ENCODE results near the gene GNPTAB.
A peak's percentile ranks its signal among the peaks of the same experiment; 100 is the strongest.
"Not testable (repeated sequence)": the region's sequence is repeated elsewhere in the genome, so short reads cannot be mapped to it uniquely, and the experiment has no call there.

GNPTAB gene

GRCh38 chr12:101850199-101850598 is 19.4 kb upstream of the GNPTAB start:
- no peak for DNase-seq

- DNase-seq, result no peak
Measured at GRCh38 chr12:101847325-101847724, 16.6 kb upstream of the GNPTAB start.

- DNase-seq, result no peak
Measured at GRCh38 chr12:101845137-101845711, 14.5 kb upstream of the GNPTAB start.

GRCh38 chr12:101841069-101841468 is 10.3 kb upstream of the GNPTAB start:
- no peak for DNase-seq

DNA sequence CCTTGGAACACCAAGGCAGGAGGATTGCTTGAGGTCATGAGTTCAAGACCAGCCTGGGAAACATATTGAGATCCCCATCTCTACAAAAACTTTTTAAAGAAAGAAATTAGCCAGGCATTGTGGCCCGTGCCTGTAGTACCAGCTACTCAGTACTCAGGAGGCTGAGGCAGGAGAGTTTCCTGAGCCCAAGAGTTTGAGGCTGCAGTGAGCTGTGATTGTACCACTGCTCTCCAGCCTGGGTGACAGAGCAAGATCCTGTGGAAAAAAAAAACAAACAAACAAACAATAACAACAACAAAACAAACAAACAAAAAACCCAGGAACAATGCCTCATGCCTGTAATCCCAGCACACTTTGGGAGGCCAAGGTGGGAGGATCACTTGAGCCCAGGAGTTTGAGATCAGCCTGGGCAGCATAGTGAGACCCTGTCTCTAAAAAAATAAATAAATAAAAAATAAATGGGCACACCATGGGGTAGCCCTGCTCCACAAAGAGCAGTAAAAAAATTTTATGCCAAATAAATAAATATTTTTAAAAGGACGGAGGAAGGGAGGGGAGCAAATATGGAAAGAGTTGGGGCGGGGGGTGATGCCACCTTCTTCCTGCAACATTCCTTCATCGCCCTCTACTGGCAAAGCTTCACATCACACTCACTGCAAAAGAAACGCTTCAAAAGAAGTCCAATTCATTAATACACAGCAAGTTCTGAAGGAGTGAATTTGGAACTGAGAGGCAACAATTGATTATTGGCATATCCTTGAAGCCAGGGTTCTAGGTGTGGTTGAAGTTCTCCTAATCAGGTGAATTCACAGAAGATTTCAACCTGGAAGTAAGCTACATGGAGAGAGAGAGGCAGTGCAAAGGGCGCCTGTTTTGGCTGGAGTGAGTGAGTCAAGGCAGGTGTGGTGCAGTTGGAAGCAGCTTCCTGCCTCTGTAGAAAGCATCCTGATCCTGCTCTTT is 8.8 kb upstream of the GNPTAB start:
- DNase-seq, result no peak

- DNase-seq, result no peak
Measured at GRCh38 chr12:101838628-101839323, 8.0 kb upstream of the GNPTAB start.

DNA sequence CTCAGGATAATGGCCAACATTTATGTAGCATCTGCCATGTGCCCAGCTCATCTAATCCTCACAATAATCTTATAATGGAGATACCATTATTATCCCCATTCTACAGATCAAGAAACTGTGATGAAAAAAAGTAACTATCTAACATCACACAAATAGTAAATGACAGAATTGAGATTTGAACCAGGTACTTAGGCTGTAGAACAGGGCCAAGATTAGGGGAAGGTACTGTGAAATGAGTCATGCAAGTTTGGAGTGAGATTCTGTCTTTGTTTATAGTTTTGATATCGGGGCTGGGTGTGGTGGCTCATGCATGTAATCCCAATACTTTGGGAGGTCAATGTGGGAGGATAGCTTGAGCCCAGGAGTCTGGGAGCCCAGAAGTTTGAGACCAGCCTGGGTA is 1.3 kb upstream of the GNPTAB start:
- DNase-seq, result no peak

GRCh38 chr12:101829639-101830366 is 956 bp downstream of the GNPTAB start:
- no peak for DNase-seq

DNA sequence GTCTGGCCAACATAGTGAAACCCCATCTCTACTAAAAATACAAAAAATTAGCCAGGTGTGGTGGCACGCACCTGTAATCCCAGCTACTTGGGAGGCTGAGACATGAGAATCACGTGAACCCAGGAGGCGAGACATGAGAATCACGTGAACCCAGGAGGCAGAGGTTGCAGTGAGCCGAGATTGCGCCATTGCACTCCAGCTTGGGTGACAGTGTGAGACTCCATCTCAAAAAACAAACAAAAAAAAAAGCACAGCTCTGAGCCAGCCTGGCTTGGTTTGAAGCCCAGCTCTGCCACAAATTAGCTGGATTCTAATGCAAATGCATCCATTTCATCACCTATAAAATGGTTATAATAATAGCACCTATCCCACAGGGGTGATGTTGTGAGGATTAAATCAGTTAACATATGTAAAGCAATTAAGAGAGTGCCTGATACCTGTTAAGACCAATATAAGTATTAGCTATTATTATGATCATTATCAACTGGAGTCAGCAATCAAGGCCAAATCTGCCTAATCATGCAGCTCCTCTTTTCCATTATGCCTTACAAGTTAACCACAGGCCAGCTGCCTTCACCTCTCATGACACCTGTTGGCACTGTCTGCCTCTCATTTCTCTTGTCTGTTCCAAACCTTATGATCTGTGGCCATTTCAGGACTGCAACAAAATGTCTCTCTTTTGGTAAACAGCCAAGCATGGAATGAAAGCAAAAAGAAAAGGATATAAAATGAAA is 2.1 kb downstream of the GNPTAB start:
- DNase-seq, result no peak

- DNase-seq, result no peak
Measured at GRCh38 chr12:101826766-101827368, 3.9 kb downstream of the GNPTAB start.

DNA sequence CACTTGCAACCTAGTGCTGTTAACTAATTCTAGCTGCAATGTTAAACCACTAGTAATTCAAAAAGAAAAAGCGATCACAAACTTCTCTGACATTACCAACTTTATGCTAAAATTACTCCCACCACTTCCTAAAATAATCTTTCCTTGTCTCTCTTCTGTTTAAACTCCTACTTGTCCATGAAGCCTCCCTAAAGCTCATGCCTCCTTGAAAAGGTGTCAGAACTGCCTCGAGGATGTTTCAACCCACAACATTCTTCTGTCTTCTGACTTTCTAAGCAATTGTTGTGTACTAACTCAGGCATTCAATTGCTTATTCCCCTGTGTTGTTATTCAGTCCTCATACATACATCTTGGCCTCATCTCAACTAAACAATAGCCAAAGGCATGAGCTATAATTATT is 5.9 kb downstream of the GNPTAB start:
- DNase-seq, result no peak

DNA sequence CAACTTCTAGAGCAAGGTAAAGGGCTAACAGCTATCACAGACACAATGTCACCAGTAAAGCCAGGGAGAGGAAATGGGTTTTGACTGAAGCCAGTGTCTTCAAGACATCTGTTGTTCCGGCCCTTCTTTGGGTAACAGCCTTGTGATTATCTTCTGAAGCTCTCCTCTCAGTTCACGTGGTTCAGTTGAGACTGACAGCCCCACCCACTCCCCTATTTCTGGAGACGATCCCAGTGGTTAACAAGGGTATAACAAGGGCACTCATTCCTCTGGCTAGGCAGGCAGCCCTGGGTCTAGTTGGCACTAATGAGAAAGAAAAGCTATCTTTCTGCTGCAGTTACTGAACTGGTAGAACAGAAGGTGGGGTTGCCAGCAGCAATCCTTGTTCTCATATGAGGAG is 6.9 kb downstream of the GNPTAB start:
- DNase-seq, result peak; percentile 26

DNA sequence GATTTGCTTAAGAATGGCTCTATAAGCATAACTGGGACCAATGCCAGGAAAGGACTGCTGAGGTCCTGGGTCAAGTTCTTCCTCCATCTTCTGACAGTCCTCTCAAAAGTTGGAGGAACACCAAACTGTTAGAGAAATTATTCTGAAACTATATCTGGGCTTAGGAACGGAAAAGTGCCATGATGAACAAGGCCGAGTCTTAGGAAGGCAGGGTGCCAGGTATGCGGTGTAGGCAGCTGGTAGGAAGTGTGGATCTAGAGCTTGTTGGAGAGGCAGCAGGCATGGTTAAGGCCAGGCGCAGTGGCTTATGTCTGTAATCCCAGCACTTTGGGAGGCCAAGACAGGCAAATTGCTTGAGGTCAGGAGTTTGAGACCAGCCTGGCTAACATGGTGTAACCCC is 7.7 kb downstream of the GNPTAB start:
- no peak for DNase-seq

DNA sequence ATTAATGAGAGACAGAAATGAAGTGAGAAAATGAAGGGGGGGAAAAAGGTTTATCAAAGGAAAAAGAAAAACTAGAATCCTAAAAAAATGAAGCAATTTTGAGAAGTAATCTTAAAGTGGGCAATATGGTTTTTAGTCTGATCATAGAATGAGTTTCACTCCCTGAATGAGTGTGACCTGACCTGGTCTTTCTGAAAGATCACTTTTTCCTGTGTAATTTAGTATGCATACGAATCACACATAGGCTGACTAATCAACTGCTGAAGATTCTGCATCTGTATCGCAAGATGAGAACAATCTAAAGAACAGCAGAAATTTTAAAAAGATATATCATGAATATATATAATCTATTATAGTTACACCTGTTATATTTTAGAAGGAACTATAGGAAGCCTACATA is 11.3 kb downstream of the GNPTAB start:
- no peak for DNase-seq

GRCh38 chr12:101818689-101819088 is 12.1 kb downstream of the GNPTAB start:
- DNase-seq, result not testable (repeated sequence)

- DNase-seq, result no peak
Measured at GRCh38 chr12:101813117-101813516, 17.6 kb downstream of the GNPTAB start.

GRCh38 chr12:101812716-101813115 is 18.0 kb downstream of the GNPTAB start:
- not testable (repeated sequence) for DNase-seq

DNA sequence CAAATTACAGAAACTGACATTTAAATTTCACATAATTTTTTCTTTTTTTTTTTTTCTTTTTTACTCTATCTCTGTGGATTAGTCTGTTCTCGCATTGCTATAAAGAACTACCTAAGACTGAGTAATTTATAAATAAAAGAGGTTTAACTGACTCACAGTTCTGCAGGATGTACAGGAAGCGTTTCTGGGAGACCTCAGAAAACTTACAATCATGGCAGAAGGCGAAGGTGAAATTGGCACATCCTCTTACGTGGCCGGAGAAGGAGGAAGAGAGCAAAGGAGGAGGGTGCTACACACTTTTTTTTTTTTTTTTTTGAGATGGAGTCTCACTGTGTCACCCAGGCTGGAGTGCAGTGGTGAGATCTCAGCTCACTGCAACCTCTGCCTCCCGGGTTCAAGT is 19.4 kb downstream of the GNPTAB start:
- DNase-seq, result not testable (repeated sequence)

DNA sequence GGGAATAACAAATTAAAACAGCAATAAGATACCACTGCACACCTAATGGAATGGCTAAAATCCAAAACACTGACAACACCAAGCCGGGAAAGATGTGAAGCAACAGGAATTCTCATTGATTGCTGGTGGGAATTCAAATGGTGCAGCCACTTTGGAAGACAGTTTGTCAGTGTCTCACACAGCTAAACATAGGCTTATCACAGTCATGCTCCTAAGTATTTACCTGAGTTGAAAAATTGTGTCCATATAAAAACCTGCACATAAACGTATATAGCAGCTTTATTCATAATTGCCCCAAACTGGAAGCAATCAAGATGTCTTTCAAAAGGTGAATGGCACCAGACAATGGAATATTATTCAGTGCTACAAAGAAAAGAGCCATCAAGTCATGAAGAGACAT is 21.6 kb downstream of the GNPTAB start:
- DNase-seq, result no peak

DNA sequence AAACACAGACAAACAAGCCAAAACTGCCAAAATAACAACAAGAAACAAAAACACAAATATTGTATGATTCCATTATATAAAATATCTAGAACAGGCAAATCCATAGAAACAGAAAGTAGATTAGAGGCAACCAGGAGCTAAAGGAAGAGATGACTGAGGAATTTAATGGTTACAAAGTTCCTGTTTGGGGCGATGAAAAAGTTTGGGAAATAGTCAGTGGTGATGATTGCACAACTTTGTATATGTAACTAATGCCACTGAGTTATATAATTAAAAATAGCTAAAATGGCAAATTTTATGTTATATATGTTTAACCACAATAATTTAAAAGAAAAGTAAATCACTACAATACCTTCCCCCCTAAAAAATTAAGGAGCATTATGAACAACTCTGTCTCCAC is 24.5 kb downstream of the GNPTAB start:
- no peak for DNase-seq

GRCh38 chr12:101804409-101804808 is 26.4 kb downstream of the GNPTAB start:
- no peak for DNase-seq

DNA sequence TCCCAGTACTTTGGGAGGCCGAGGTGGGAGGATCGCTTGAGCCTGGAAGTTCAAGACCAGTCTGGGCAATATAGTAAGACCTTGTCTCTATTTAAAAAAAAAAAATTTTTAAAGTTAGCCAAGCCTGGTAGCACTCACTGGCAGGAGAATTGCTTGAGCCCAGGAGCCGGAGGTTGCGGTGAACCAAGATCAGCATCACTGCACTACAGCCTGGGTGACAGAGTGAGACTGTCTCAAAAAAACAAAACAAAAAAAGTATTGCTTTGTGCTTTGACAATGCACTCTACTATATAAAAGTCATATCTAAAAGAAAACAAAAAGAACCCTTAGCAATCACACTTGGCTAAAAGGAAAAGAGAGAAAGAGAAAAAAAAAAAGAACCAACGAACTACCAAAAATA is 26.8 kb downstream of the GNPTAB start:
- DNase-seq, result no peak
